OCI-LY7 (cell line): ENCODE data around the gene KIDINS220. TPM values are rescaled to one million over a fixed set of nuclear protein-coding genes. Genes with fewer than 3 reads are reported as not detected.

Experiments
- BruUV-seq: library from RNA; stranded (reverse); fragments of 400-500 nt; replicated peaks from 2 replicates; lab custom pipeline; 2021; lab: Mats Ljungman, UMichigan
- CTCF ChIA-PET: fragments of 300-600 bp; sonication (Branson Sonifier 250); formaldehyde crosslinking; loops from one replicate; lab custom pipeline; 2022; ENCODE audit warnings: antibody characterized with exemption; ENCODE audit not compliant: unreplicated experiment; lab: Charles Lee
- POLR2A ChIA-PET: fragments of 300-600 bp; sonication (Branson Sonifier 250); formaldehyde crosslinking; loops from one replicate; lab custom pipeline; 2022; ENCODE audit warnings: antibody characterized with exemption; lab: Charles Lee
- DNase-seq: peaks from one replicate; pipeline ENCODE4 v3.0.0-alpha.2; 2015; ENCODE audit warnings: low spot score
- H2AFZ ChIP-seq: fragments of 200-600 bp; sonication (generic), shearing (Covaris generic); 2 replicates; pipeline ENCODE4 v1.6.1; 2014; ENCODE audit warnings: mild to moderate bottlenecking, antibody characterized with exemption, low read length, moderate library complexity
- H3K27ac ChIP-seq: fragments of 200-600 bp; sonication (generic); 2 replicates; pipeline ENCODE4 v1.5.1; 2014; ENCODE audit warnings: mixed run types, low read depth, mild to moderate bottlenecking, moderate library complexity, low read length, inconsistent platforms; ENCODE audit not compliant: poor library complexity, severe bottlenecking
- H3K36me3 ChIP-seq: fragments of 200-600 bp; sonication (generic); 2 replicates; pipeline ENCODE4 v1.6.1; 2014; ENCODE audit warnings: mild to moderate bottlenecking, antibody characterized with exemption, low read length, moderate library complexity, mixed read lengths; ENCODE audit not compliant: insufficient read depth
- H3K4me1 ChIP-seq: fragments of 200-600 bp; sonication (generic); 2 replicates; pipeline ENCODE4 v1.5.1; 2014; ENCODE audit warnings: mild to moderate bottlenecking, low read length; ENCODE audit not compliant: insufficient read depth, poor library complexity, severe bottlenecking
- H3K4me2 ChIP-seq: fragments of 200-600 bp; sonication (generic); 2 replicates; pipeline ENCODE4 v1.6.1; 2014; ENCODE audit warnings: mild to moderate bottlenecking, low read length
- H3K4me3 ChIP-seq: fragments of 200-600 bp; sonication (generic); 2 replicates; pipeline ENCODE4 v1.5.1; 2014; ENCODE audit warnings: mild to moderate bottlenecking, low read depth, low read length; ENCODE audit not compliant: poor library complexity, severe bottlenecking
- H3K79me2 ChIP-seq: fragments of 200-600 bp; sonication (generic); 2 replicates; pipeline ENCODE4 v1.6.1; 2016; ENCODE audit warnings: low read depth, mild to moderate bottlenecking, low read length, moderate library complexity, mixed read lengths; ENCODE audit not compliant: insufficient read depth
- H3K9me2 ChIP-seq: fragments of 200-600 bp; sonication (generic); 2 replicates; pipeline ENCODE4 v1.6.1; 2016; ENCODE audit warnings: mild to moderate bottlenecking, low read length, mixed read lengths; ENCODE audit not compliant: insufficient read depth
- H3K9me3 ChIP-seq: fragments of 200-600 bp; sonication (generic); 2 replicates; pipeline ENCODE4 v1.6.1; 2014; ENCODE audit warnings: mild to moderate bottlenecking, mixed run types, low read length, mixed read lengths
- H4K20me1 ChIP-seq: fragments of 200-600 bp; sonication (generic); 2 replicates; pipeline ENCODE4 v1.6.1; 2014; ENCODE audit warnings: mild to moderate bottlenecking, antibody characterized with exemption, low read length, moderate library complexity, mixed read lengths; ENCODE audit not compliant: insufficient read depth
- EZH2phosphoT487 ChIP-seq: fragments of 200-600 bp; sonication (generic); IDR thresholded peaks from 2 replicates; pipeline ENCODE4 v1.6.1; 2018; ENCODE audit warnings: low read depth, borderline replicate concordance, mild to moderate bottlenecking, mixed run types, antibody characterized with exemption, low read length, moderate library complexity, mixed read lengths
- intact Hi-C: fragments of 100-400 bp; cut with micrococcal nuclease; formaldehyde crosslinking; loops from one replicate; pipeline ENCODE4 v1.10.0; 2022; ENCODE audit not compliant: unreplicated experiment
- total RNA-seq, 2 experiments: library from RNA; depleted of rRNA in 1 of 2; stranded (reverse); fragments of >200 nt in 1 of 2; shearing (Covaris generic) in 1 of 2; gene quantifications; 2 replicates each; pipeline ENCODE4 v1.2.3, GENCODE V29; 2014 to 2022
- TF ChIP-seq, protein P1 (sequence below): fragments of 200-600 bp; sonication (generic); conservative IDR thresholded peaks from 2 replicates; pipeline ENCODE4 v1.5.1; 2014; ENCODE audit warnings: mild to moderate bottlenecking, antibody characterized with exemption, low read length, moderate library complexity, mixed read lengths

The KIDINS220 gene
- total RNA-seq, 2 experiments from 2014 or later: 29.1 to 32.3 TPM

DNA sequence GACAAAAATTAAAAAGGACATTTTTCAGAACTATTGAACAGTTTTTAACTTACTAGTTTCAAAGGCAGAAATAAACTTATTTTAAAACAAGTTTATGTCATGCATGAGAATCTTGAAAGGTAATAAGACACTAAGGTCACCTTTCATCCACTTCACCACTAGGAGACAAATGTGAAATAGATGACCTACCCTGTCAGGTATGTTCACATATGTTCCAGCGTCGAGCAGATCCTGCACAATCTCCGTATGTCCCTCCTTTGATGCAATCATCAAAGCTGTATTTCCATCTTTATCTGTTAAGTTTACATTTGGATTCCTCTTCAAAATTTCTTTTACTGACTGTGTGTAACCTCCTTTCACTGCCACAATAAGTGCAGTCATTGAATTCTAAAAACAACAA lies 34.7 kb downstream of the KIDINS220 start:
- Histone ChIP-seq H3K4me1 (no peaks in the 10 kb centered on the region), H3K9me3 (no peaks in the 10 kb centered on the region), H2AFZ (no peak overlapping the region), H4K20me1 (no peaks in the 10 kb centered on the region), H3K9me2 (no peaks in the 10 kb centered on the region), H3K27ac (no peak overlapping the region), H3K4me2 (no peak overlapping the region), H3K36me3 (peaks cover 53% of the 10 kb centered on the region), H3K4me3 (no peak overlapping the region), H3K79me2 (no peaks in the 10 kb centered on the region)
- TF ChIP-seq, protein P1, sequence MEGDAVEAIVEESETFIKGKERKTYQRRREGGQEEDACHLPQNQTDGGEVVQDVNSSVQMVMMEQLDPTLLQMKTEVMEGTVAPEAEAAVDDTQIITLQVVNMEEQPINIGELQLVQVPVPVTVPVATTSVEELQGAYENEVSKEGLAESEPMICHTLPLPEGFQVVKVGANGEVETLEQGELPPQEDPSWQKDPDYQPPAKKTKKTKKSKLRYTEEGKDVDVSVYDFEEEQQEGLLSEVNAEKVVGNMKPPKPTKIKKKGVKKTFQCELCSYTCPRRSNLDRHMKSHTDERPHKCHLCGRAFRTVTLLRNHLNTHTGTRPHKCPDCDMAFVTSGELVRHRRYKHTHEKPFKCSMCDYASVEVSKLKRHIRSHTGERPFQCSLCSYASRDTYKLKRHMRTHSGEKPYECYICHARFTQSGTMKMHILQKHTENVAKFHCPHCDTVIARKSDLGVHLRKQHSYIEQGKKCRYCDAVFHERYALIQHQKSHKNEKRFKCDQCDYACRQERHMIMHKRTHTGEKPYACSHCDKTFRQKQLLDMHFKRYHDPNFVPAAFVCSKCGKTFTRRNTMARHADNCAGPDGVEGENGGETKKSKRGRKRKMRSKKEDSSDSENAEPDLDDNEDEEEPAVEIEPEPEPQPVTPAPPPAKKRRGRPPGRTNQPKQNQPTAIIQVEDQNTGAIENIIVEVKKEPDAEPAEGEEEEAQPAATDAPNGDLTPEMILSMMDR: no peak
- TF ChIP-seq EZH2phosphoT487: no peak
- no peak for DNase-seq
- ChIA-PET CTCF (no interaction called here), POLR2A (no interaction called here)
- BruUV-seq: no TSS peak
- intact Hi-C loops: no loop called here

DNA sequence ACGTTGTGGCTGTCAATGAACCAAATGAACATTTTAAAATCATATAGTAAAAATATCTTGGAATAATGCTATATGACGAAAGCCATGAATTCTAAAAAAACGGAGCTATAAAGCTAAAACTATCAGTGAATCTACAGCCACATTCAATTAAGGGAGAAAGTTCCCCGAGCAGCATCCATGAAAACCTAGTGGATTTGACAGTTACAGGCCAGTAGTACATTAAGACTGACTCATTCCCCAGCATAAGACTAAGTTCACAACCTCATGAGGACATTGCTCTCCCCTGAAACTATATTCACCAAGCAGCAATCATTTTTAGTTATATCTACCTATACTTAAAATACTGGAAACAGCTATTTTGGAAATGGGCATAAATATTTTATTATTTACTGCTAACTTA lies 36.6 kb downstream of the KIDINS220 start:
- CTCF ChIA-PET: no interaction called here
- H3K27ac ChIP-seq: no peak overlapping the region
- no peaks in the 10 kb centered on the region for H3K4me1 ChIP-seq
- no peak overlapping the region for H3K4me2 ChIP-seq
- intact Hi-C loops: no loop called here
- BruUV-seq: no TSS peak
- TF ChIP-seq, protein P1: no peak
- TF ChIP-seq EZH2phosphoT487: no peak
- POLR2A ChIA-PET: interaction anchor here (1.6 kb wide), 1 partner anchor 34 kb away, joined by 4 read pairs; no protein-coding TSS in a partner anchor
- H3K9me3 ChIP-seq: no peaks in the 10 kb centered on the region
- no peak for DNase-seq
- no peak overlapping the region for H2AFZ ChIP-seq
- H3K36me3 ChIP-seq: peaks cover 58% of the 10 kb centered on the region
- H3K79me2 ChIP-seq: no peaks in the 10 kb centered on the region
- H3K4me3 ChIP-seq: no peak overlapping the region
- no peaks in the 10 kb centered on the region for H4K20me1 ChIP-seq
- no peaks in the 10 kb centered on the region for H3K9me2 ChIP-seq

DNA sequence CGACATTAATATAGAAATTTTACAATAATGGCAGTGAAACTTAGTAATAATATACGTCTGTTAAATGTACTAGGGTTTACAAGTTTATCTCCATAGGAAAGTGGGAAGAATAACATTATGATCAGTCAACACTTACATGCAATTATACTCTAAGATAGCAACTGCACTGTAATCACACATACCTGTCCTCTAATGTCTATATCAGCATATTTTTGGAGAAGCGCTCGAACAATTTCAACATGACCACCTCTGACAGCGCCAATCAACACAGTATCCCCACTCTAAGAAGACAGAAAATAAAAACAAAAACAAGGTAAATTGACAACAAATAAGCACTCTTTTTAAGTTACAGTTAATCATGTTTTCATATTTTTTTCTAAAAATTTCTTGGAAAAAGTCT lies 37.2 kb downstream of the KIDINS220 start:
- Histone ChIP-seq H3K36me3 (peaks cover 52% of the 10 kb centered on the region), H4K20me1 (no peaks in the 10 kb centered on the region), H3K4me2 (no peak overlapping the region), H3K4me3 (no peak overlapping the region), H2AFZ (no peak overlapping the region), H3K9me2 (no peaks in the 10 kb centered on the region), H3K4me1 (no peaks in the 10 kb centered on the region), H3K9me3 (no peaks in the 10 kb centered on the region), H3K79me2 (no peaks in the 10 kb centered on the region), H3K27ac (no peak overlapping the region)
- no peak for TF ChIP-seq EZH2phosphoT487
- TF ChIP-seq, protein P1: no peak
- POLR2A ChIA-PET: interaction anchor here (1.6 kb wide), 1 partner anchor 34 kb away, joined by 4 read pairs; no protein-coding TSS in a partner anchor
- CTCF ChIA-PET: no interaction called here
- no TSS peak for BruUV-seq
- no peak for DNase-seq
- intact Hi-C loops: no loop called here
